ENCODE data around the gene CDH23. TPM values are rescaled to one million over a fixed set of nuclear protein-coding genes. Genes with fewer than 3 reads are reported as not detected.

Gene CDH23
- total RNA-seq, 1 donor from 2014 or later: 9.4 TPM

DNA sequence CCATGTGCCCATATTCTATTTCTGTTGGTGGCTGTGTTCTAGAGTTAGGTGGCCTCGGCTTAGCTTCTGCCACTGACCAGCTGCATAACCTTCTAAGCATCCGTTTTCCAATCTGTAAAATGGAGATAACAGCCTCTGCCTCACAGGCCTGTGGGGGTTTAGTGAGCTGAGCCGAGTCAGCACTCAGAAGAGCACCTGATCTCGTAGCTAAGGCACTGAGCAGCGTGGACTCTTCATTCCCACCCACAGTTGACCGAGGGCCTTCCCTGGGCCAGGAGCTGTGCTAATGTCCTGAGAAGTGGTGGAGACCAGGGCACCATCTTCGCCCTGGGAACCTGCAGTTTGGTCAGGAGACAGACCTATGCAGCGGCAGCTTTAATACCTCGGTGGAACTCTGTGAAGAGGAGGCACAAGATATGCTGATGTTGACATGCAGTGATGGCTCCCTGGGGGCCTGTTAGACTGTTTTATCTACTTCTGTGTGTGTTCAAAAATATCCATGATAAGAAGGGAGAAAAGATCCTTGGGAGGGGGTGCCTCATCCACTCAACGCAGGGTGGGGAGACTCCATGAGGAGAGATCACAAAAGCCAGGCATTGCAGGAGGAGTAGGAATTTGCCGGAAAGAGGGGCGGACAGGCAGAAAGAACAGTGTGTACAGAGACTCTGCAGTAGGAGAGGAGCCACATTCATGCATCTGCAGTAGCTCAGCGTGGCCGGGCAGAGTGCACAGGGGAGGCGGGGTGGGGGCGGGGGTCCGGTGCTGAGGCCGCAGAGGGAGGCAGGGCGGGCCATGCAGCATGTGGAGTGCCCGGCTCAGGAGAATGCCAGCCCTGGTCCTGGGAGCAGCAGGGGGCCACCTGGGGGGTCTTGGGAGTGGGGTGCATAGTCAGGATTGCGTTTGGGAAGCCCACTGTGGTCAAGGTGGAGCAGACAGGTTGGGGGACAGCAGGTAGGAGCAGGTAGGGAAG lies 186.1 kb downstream of the CDH23 start:
- Mint-ChIP-seq H3K4me3 (no peak overlapping the region), H3K27ac (no peak overlapping the region), H3K4me1 (ENCODE audit: unreplicated experiment) (peaks cover 3% of the 10 kb centered on the region), H3K27me3 (peaks cover 3% of the 10 kb centered on the region), H3K9me3 (no peaks in the 10 kb centered on the region), H3K36me3 (no peaks in the 10 kb centered on the region)
- no peak for DNase-seq (ENCODE audit: extremely low spot score, unreplicated experiment)
- TF ChIP-seq, protein P1, sequence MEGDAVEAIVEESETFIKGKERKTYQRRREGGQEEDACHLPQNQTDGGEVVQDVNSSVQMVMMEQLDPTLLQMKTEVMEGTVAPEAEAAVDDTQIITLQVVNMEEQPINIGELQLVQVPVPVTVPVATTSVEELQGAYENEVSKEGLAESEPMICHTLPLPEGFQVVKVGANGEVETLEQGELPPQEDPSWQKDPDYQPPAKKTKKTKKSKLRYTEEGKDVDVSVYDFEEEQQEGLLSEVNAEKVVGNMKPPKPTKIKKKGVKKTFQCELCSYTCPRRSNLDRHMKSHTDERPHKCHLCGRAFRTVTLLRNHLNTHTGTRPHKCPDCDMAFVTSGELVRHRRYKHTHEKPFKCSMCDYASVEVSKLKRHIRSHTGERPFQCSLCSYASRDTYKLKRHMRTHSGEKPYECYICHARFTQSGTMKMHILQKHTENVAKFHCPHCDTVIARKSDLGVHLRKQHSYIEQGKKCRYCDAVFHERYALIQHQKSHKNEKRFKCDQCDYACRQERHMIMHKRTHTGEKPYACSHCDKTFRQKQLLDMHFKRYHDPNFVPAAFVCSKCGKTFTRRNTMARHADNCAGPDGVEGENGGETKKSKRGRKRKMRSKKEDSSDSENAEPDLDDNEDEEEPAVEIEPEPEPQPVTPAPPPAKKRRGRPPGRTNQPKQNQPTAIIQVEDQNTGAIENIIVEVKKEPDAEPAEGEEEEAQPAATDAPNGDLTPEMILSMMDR (conservative IDR thresholded peaks at IDR 0.05): no peak

- Mint-ChIP-seq H3K4me3 (no peak overlapping the region), H3K36me3 (no peaks in the 10 kb centered on the region), H3K9me3 (no peaks in the 10 kb centered on the region), H3K27ac (no peak overlapping the region), H3K27me3 (no peaks in the 10 kb centered on the region), H3K4me1 (ENCODE audit: unreplicated experiment) (peaks cover 3% of the 10 kb centered on the region)
- TF ChIP-seq, protein P1 (conservative IDR thresholded peaks at IDR 0.05): no peak
- DNase-seq (ENCODE audit: extremely low spot score, unreplicated experiment): no peak
Observed at GRCh38 chr10:71584461-71584860, 187.7 kb downstream of the CDH23 start.

DNA sequence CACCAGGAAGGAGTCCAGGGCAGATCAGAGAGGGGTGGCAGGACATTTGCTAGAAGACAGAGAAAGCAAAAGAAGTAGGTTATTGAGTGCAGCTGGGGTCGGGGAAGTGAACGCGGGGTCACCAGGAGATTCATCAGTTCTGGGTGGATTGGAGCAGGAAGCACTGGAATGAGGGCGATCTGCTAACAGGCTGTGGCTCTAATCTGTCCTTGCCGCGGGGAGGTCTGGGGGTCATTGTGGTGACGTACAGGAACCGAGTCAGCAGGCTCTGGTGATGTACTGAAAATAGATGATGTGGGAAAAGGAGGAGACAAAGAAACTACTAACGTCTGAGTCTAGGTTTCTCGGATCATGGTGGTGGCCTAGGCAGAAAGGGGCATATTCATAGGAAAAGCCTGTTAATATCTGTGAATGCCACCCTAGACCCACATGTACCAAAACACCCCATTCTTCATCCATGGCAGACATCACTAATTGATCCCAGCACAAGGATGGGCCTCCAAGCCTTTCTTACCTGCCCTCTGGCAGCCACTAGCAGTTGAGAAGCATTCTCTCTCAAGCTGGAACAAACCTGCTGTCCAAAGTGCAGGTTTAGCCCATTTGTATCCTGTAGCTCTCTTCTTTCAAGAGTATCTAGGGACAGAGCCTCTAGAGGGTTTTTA lies 188.3 kb downstream of the CDH23 start:
- Mint-ChIP-seq H3K4me1 (ENCODE audit: unreplicated experiment) (peaks cover 6% of the 10 kb centered on the region), H3K27me3 (peaks cover 2% of the 10 kb centered on the region), H3K27ac (no peak overlapping the region), H3K36me3 (no peaks in the 10 kb centered on the region), H3K4me3 (no peak overlapping the region), H3K9me3 (no peaks in the 10 kb centered on the region)
- TF ChIP-seq, protein P1 (conservative IDR thresholded peaks at IDR 0.05): no peak
- no peak for DNase-seq (ENCODE audit: extremely low spot score, unreplicated experiment)

DNA sequence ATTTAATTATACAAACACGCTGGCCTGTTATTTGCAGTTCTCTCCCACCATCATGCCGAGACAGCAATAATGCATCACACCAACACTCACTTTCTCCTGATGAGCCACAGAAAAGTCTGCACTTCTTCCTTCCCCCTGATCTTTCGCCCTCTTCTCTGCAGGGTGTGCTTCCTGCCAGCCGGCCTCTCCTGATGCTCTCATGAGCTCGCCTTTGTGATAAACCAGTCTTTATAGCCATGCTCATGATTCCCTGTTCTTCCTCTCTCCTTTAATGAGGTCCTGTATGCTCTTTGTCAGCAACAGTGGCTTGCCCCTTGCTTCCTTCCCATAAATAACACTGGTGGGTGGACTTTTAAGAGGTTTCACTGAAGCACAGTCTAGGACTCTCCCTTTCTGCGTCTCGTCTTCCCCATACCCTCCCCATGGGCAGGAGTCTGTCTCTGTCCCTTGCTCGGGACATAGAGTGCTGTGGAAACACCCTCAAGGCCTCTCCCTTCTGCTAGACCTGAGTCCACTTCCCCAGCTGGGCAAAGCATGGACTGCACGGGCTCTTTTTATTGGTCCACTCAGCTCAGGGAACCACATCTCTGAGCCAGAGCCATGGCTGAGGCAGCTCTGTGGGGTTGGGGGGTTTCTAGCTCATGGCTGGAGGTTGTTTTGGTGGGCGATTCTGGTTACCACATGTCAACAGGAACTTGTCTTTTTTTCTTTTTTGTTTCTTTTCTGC lies 189.0 kb downstream of the CDH23 start:
- H3K4me3 Mint-ChIP-seq: no peak overlapping the region
- DNase-seq (ENCODE audit: extremely low spot score, unreplicated experiment): no peak
- TF ChIP-seq, protein P1 (conservative IDR thresholded peaks at IDR 0.05): no peak
- H3K9me3 Mint-ChIP-seq: no peaks in the 10 kb centered on the region
- no peaks in the 10 kb centered on the region for H3K36me3 Mint-ChIP-seq
- peaks cover 10% of the 10 kb centered on the region for H3K4me1 Mint-ChIP-seq (ENCODE audit: unreplicated experiment)
- peaks cover 4% of the 10 kb centered on the region for H3K27me3 Mint-ChIP-seq
- H3K27ac Mint-ChIP-seq: no peak overlapping the region

DNA sequence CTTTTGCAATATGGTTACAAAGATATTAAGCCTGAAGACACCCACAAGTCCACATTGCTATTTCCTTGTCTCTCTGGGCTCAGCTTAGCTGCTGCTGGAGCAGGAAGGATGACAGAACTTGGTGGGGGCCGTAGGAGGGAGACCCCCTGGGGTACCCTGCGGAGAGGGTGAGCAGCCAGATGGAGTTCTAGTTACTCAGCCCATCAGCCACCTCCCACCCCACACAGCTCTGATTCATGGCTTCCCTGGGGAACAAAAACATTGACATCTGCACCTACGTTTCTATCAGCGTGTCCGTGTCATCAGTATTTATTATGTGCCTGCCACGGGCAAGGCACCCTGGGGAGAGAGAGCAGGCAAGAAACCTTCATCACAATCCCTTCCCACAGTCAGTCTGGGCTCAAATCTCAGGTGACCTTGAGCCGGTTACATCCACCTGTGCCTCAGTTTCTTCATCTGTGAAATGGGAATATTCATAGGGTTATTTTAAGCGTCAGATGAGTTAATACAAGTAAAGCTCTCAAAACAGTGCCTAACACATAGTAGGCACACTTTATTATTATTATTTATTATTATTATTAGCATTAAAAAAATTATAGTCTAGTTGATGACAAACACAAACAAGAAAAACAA lies 191.3 kb downstream of the CDH23 start:
- Mint-ChIP-seq H3K4me3 (no peak overlapping the region), H3K4me1 (ENCODE audit: unreplicated experiment) (peaks cover 7% of the 10 kb centered on the region), H3K36me3 (no peaks in the 10 kb centered on the region), H3K27ac (no peak overlapping the region), H3K27me3 (peaks cover 16% of the 10 kb centered on the region), H3K9me3 (no peaks in the 10 kb centered on the region)
- TF ChIP-seq, protein P1 (conservative IDR thresholded peaks at IDR 0.05): no peak
- DNase-seq (ENCODE audit: extremely low spot score, unreplicated experiment): no peak
